Breast epithelium (tissue), 3 donors: ENCODE measurements around the gene GTPBP1.

ENCODE experiments used
- CTCF ChIP-seq, 3 donors: fragments of 450-650 bp; IDR thresholded peaks; one replicate each; pipeline ENCODE4 v1.5.1; 2016 to 2017; ENCODE audit warnings: antibody characterized with exemption in 3 of 3, mild to moderate bottlenecking in 3 of 3, moderate library complexity in 3 of 3
- POLR2A ChIP-seq: fragments of 450-650 bp; IDR thresholded peaks from one replicate; pipeline ENCODE4 v1.6.1; 2016; ENCODE audit warnings: antibody characterized with exemption, mild to moderate bottlenecking, moderate library complexity

- TF ChIP-seq CTCF (IDR thresholded peaks at IDR 0.05), result no peak
- no peak for TF ChIP-seq POLR2A
Observed at GRCh38 chr22:38716826-38717225, 11.1 kb downstream of the GTPBP1 start.
